Adrenal gland (tissue), 12 donors: Measurements from ENCODE around the gene SUGP1. TPM values are rescaled to one million over a fixed set of nuclear protein-coding genes. Genes with fewer than 3 reads are reported as not detected.

ENCODE experiments used
- DNase-seq, 7 donors: peaks; one replicate each; pipeline ENCODE4 v3.0.0-alpha.2; 2019 to 2020
- H3K27ac ChIP-seq, 5 donors: fragments of 200-600 bp; sonication (generic) in 4 of 5; 1 replicate in 3 of 5; 2 replicates in 2 of 5; pipeline versions ENCODE4 v1.5.1 to v1.8.0; 2016 to 2020; ENCODE audit warnings: mild to moderate bottlenecking in 1 of 5
- H3K27me3 ChIP-seq: fragments of 200-600 bp; 2 replicates; pipeline ENCODE4 v1.8.0; 2021
- H3K36me3 ChIP-seq, 2 donors: fragments of 200-600 bp; replicated peaks in 1 of 2; 1 replicate in 1 of 2; 2 replicates in 1 of 2; pipeline versions ENCODE4 v1.5.1 to v1.8.0; 2018 to 2022
- H3K4me1 ChIP-seq, 2 donors: fragments of 200-600 bp; replicated peaks in 1 of 2; 1 replicate in 1 of 2; 2 replicates in 1 of 2; pipeline versions ENCODE4 v1.5.1 to v1.8.0; 2018 to 2021
- H3K4me3 ChIP-seq, 4 donors: fragments of 200-600 bp; sonication (generic) in 3 of 4; one replicate each; pipeline ENCODE4 v1.5.1; 2016 to 2018
- H3K9me3 ChIP-seq, 3 donors: fragments of 200-600 bp; sonication (generic) in 1 of 3; replicated peaks in 1 of 3; 1 replicate in 2 of 3; 2 replicates in 1 of 3; pipeline versions ENCODE4 v1.5.1 to v1.8.0; 2016 to 2021
- POLR2A ChIP-seq, 2 donors: fragments of 450-650 bp; IDR thresholded peaks; one replicate each; pipeline ENCODE4 v1.6.1; 2017; ENCODE audit warnings: antibody characterized with exemption in 2 of 2, mild to moderate bottlenecking in 2 of 2, moderate library complexity in 1 of 2
- WGBS, 4 donors: extraction: QIAGEN DNeasy Blood & Tissue Kit in 2 of 4; methylation state at CpG; one replicate each; pipeline versions ENCODE4 v1.1.5 to v1.1.7; 2013 to 2017; 5-methylcytosine and 5-hydroxymethylcytosine counted together
- intact Hi-C, 2 donors: fragments of 100-400 bp; cut with DNase I; formaldehyde crosslinking; loops; one replicate each; pipeline versions ENCODE4 v1.14.1 to v1.15.0; 2022 to 2023
- polyA plus RNA-seq, 3 donors: library from polyadenylated mRNA; stranded (reverse); fragments of 200-250 nt in 2 of 3; fragments of 350-450 nt in 1 of 3; fragmentation: Illumina TruSeq in 1 of 3; extraction: RNeasy Lipid Tissue Mini Kit (QIAGEN cat#74804) in 1 of 3; gene quantifications; one replicate each; pipeline ENCODE4 v1.2.3, GENCODE V29; 2013 to 2014
- total RNA-seq, 9 donors: library from RNA; depleted of rRNA in 4 of 9; stranded (reverse); fragments of >200 nt in 4 of 9; fragments of 120-200 nt in 1 of 9; fragmentation: NEBNext Ultra II Directional in 1 of 9; extraction: Animal tissue kit (Norgen Biotek cat#: 25700) in 1 of 9; gene quantifications; one replicate each; pipeline versions ENCODE4 v1.1.0 to v1.2.4, GENCODE V29; 2013 to 2023
- TF ChIP-seq, protein P1 (sequence below), 6 experiments: fragments of 450-650 bp in 4 of 6; fragments of 200-600 bp in 2 of 6; sonication (generic) in 1 of 6; IDR thresholded peaks; 1 replicate in 5 of 6; 2 replicates in 1 of 6; pipeline versions ENCODE4 v1.5.1 to v1.8.0; 2016 to 2021; ENCODE audit warnings: antibody characterized with exemption in 6 of 6, mild to moderate bottlenecking in 2 of 6, moderate library complexity in 1 of 6
- donor health status: healthy with polysubstance abuse.
- donor health status: Bipolar disorder and iron deficiency.
- donor health status: DM: yes; HTN: yes; CAD: no.
- donor health status: DM: no; HTN: no; CAD: no.
- donor health status: DM: no; HTN: no; CAD: no.
- donor health status: DM: yes; HTN: yes; CAD: no.

The SUGP1 gene
- total and polyA plus RNA-seq, 12 donors: 25.5 to 130 (median 60.5) TPM

DNA sequence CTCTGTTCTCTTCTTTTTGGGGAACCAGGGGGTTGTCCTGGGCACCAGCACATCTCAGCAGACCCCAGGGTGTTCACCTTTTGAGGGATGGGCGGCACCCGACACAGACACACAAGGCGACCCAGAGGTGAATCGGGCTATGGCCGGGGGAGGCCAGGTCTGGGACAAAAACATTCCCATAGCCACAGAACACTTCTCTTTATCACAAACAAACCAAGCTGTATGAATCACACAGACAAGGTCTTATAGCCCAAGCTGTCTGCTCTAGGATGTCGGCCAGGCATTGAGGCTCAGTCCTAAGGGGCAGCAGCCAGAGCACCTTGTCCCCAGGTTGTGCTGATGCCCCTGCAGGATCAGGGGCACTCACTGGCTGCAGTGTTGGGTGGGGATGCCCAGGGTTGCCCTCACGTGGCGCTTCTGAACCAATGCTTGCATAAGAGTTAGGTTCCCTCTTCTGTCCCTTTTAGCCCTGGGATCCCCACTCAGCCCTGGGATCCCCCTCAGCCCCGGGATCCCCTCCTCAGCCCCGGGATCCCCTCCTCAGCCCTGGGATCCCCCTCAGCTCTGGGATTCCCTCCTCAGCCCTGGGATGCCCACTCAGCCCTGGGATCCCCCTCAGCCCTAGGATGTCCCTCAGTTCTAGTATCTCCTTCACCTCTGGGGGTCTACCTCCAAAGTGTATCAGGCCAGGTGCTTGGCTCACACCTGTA, 27.2 kb upstream of the SUGP1 start:
- Histone ChIP-seq H3K9me3 (no peaks in the 10 kb centered on the region), H3K4me1 (no peaks in the 10 kb centered on the region), H3K27me3 (no peaks in the 10 kb centered on the region), H3K36me3 (peaks cover 0 to 96% of the 10 kb centered on the region in 2 donors), H3K4me3 (no peak overlapping the region), H3K27ac (no peak overlapping the region)
- 74 to 86% (median 82%) methylated on average over 9 to 10 of the region's 10 CpGs for WGBS, 4 donors
- TF ChIP-seq, protein P1, sequence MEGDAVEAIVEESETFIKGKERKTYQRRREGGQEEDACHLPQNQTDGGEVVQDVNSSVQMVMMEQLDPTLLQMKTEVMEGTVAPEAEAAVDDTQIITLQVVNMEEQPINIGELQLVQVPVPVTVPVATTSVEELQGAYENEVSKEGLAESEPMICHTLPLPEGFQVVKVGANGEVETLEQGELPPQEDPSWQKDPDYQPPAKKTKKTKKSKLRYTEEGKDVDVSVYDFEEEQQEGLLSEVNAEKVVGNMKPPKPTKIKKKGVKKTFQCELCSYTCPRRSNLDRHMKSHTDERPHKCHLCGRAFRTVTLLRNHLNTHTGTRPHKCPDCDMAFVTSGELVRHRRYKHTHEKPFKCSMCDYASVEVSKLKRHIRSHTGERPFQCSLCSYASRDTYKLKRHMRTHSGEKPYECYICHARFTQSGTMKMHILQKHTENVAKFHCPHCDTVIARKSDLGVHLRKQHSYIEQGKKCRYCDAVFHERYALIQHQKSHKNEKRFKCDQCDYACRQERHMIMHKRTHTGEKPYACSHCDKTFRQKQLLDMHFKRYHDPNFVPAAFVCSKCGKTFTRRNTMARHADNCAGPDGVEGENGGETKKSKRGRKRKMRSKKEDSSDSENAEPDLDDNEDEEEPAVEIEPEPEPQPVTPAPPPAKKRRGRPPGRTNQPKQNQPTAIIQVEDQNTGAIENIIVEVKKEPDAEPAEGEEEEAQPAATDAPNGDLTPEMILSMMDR (IDR thresholded peaks at IDR 0.05): no peak
- TF ChIP-seq POLR2A (IDR thresholded peaks at IDR 0.05): no peak
- DNase-seq: no peak
- intact Hi-C loops: loop anchor here in 1 of 2 donors (10.0 kb wide), 2 partner anchors 153 to 203 kb away; partner anchors contain the start of genes BORCS8 and RFXANK

- intact Hi-C loops: loop anchor here in 1 of 2 donors (10.0 kb wide), 2 partner anchors 151 to 201 kb away; partner anchors contain the start of genes BORCS8 and RFXANK
- TF ChIP-seq, protein P1 (IDR thresholded peaks at IDR 0.05): no peak
- TF ChIP-seq POLR2A (IDR thresholded peaks at IDR 0.05): no peak
- no peaks in the 10 kb centered on the region for H3K4me1 ChIP-seq
- H3K9me3 ChIP-seq: no peaks in the 10 kb centered on the region
- peaks cover 0 to 98% of the 10 kb centered on the region in 2 donors for H3K36me3 ChIP-seq
- no peaks in the 10 kb centered on the region for H3K27me3 ChIP-seq
- no peak overlapping the region for H3K27ac ChIP-seq
- no peak overlapping the region for H3K4me3 ChIP-seq
- 87 to 92% (median 90%) methylated on average over 6 to 11 of the region's 11 CpGs for WGBS, 4 donors
- no peak for DNase-seq
Observed at GRCh38 chr19:19345970-19346369, 25.7 kb upstream of the SUGP1 start.

- DNase-seq: no peak
- TF ChIP-seq POLR2A (IDR thresholded peaks at IDR 0.05): no peak
- TF ChIP-seq, protein P1 (IDR thresholded peaks at IDR 0.05): no peak
- intact Hi-C loops: loop anchor here in 1 of 2 donors (10.0 kb wide), 2 partner anchors 150 to 200 kb away; partner anchors contain the start of genes BORCS8 and RFXANK
- Histone ChIP-seq H3K9me3 (no peaks in the 10 kb centered on the region), H3K27me3 (no peaks in the 10 kb centered on the region), H3K36me3 (peaks cover 0 to 100% of the 10 kb centered on the region in 2 donors), H3K4me1 (no peaks in the 10 kb centered on the region), H3K4me3 (no peak overlapping the region), H3K27ac (no peak overlapping the region)
- 86 to 95% (median 92%) methylated on average over 13 to 21 of the region's 21 CpGs for WGBS, 4 donors
Observed at GRCh38 chr19:19345232-19345631, 24.9 kb upstream of the SUGP1 start.

GRCh38 chr19:19343762-19344161, 23.5 kb upstream of the SUGP1 start:
- no peaks in the 10 kb centered on the region for H3K9me3 ChIP-seq
- DNase-seq: no peak
- H3K4me3 ChIP-seq: no peak overlapping the region
- H3K36me3 ChIP-seq: peaks cover 0 to 99% of the 10 kb centered on the region in 2 donors
- TF ChIP-seq, protein P1 (IDR thresholded peaks at IDR 0.05): no peak
- no peak for TF ChIP-seq POLR2A (IDR thresholded peaks at IDR 0.05)
- 82 to 97% (median 90%) methylated on average over 5 to 14 of the region's 14 CpGs for WGBS, 4 donors
- H3K4me1 ChIP-seq: no peaks in the 10 kb centered on the region
- no peaks in the 10 kb centered on the region for H3K27me3 ChIP-seq
- intact Hi-C loops: loop anchor here in 1 of 2 donors (10.0 kb wide), 2 partner anchors 149 to 199 kb away; partner anchors contain the start of genes BORCS8 and RFXANK
- no peak overlapping the region for H3K27ac ChIP-seq
